DOHH2 (cell line): ENCODE data around the gene SLC33A1.
"Not testable (repeated sequence)": the region's sequence is repeated elsewhere in the genome, so short reads cannot be mapped to it uniquely, and the experiment has no call there.

ENCODE experiments used
- H3F3A ChIP-seq: fragments of 200-600 bp; sonication (generic), shearing (Covaris generic); 2 replicates; pipeline ENCODE4 v1.6.0; 2016; ENCODE audit warnings: antibody characterized with exemption, mild to moderate bottlenecking; ENCODE audit not compliant: control insufficient read depth, insufficient read depth
- H3K27ac ChIP-seq: fragments of 200-600 bp; sonication (generic); 2 replicates; pipeline ENCODE4 v1.5.1; 2014; ENCODE audit warnings: low read depth, mild to moderate bottlenecking, low read length, moderate library complexity
- H3K27me3 ChIP-seq: fragments of 200-600 bp; sonication (generic); 2 replicates; pipeline ENCODE4 v1.6.1; 2014; ENCODE audit warnings: mild to moderate bottlenecking, low read length, mixed read lengths; ENCODE audit not compliant: control insufficient read depth
- H3K36me3 ChIP-seq: fragments of 200-600 bp; sonication (generic); 2 replicates; pipeline ENCODE4 v1.6.1; 2014; ENCODE audit warnings: mild to moderate bottlenecking, low read length, moderate library complexity, mixed read lengths; ENCODE audit not compliant: control insufficient read depth
- H3K4me1 ChIP-seq: fragments of 200-600 bp; sonication (generic); 2 replicates; pipeline ENCODE4 v1.6.1; 2014; ENCODE audit warnings: mild to moderate bottlenecking, low read length, mixed read lengths; ENCODE audit not compliant: control insufficient read depth
- H3K4me2 ChIP-seq: fragments of 200-600 bp; sonication (generic); 2 replicates; pipeline ENCODE4 v1.6.0; 2014; ENCODE audit warnings: mild to moderate bottlenecking, low read length, moderate library complexity
- H3K4me3 ChIP-seq: fragments of 200-600 bp; sonication (generic); 2 replicates; pipeline ENCODE4 v1.5.1; 2014; ENCODE audit warnings: mild to moderate bottlenecking, low read length, mixed read lengths
- H3K79me2 ChIP-seq: fragments of 200-600 bp; sonication (generic); 2 replicates; pipeline ENCODE4 v1.6.1; 2014; ENCODE audit warnings: mild to moderate bottlenecking, low read length, mixed read lengths; ENCODE audit not compliant: control insufficient read depth
- H3K9me2 ChIP-seq: fragments of 200-600 bp; sonication (generic); replicated peaks from 2 replicates; pipeline ENCODE4 v1.6.1; 2014; ENCODE audit warnings: mild to moderate bottlenecking, low read length, mixed read lengths; ENCODE audit not compliant: control insufficient read depth
- H3K9me3 ChIP-seq: fragments of 200-600 bp; sonication (generic); 2 replicates; pipeline ENCODE4 v1.6.1; 2014; ENCODE audit warnings: antibody characterized with exemption, low read length, mixed read lengths; ENCODE audit not compliant: control insufficient read depth, insufficient read depth
- H4K20me1 ChIP-seq: fragments of 200-600 bp; sonication (generic); 2 replicates; pipeline ENCODE4 v1.6.0; 2014; ENCODE audit warnings: low read depth, mild to moderate bottlenecking, antibody characterized with exemption, low read length, moderate library complexity; ENCODE audit not compliant: control insufficient read depth, insufficient read depth
- CTCF ChIP-seq: fragments of 200-600 bp; sonication (generic); IDR thresholded peaks from one replicate; pipeline ENCODE4 v1.5.1; 2014; ENCODE audit warnings: antibody characterized with exemption, mild to moderate bottlenecking, low read depth, low read length; ENCODE audit not compliant: poor library complexity, severe bottlenecking
- EZH2phosphoT487 ChIP-seq: fragments of 200-600 bp; sonication (generic); IDR thresholded peaks from 2 replicates; pipeline ENCODE4 v1.6.1; 2017; ENCODE audit warnings: borderline replicate concordance, mild to moderate bottlenecking, antibody characterized with exemption, low read length, moderate library complexity, mixed read lengths

SLC33A1 gene

GRCh38 chr3:155870133-155870944 is 16.1 kb upstream of the SLC33A1 start, which contains the start of gene GMPS:
Gene GMPS (plus strand): TSS chr3:155870650. CDS start chr3:155870871, 221 bp downstream.
- Histone ChIP-seq H3K27ac (peak within 1 kb of the TSS; percentile 66), H4K20me1 (peaks cover 21% of the 10 kb centered on the region), H3K27me3 (no peaks in the 10 kb centered on the region), H3K4me1 (peaks cover 26% of the 10 kb centered on the region), H3K4me2 (peak within 1 kb of the TSS; percentile 95), H3K79me2 (peaks cover 49% of the 10 kb centered on the region), H3F3A (no peaks in the 10 kb centered on the region), H3K9me2 (no peaks in the 10 kb centered on the region), H3K4me3 (peak within 1 kb of the TSS; percentile 80), H3K9me3 (no peaks in the 10 kb centered on the region), H3K36me3 (peaks cover 23% of the 10 kb centered on the region)
- TF ChIP-seq CTCF (peak; percentile 25), EZH2phosphoT487 (no peak)

- no peak for TF ChIP-seq EZH2phosphoT487
- no peak for TF ChIP-seq CTCF
- H3K4me1 ChIP-seq: peaks cover 23% of the 10 kb centered on the region
- no peak overlapping the region for H3K27ac ChIP-seq
- H3K4me2 ChIP-seq: peak overlapping the region; percentile 95
- H3K79me2 ChIP-seq: peaks cover 43% of the 10 kb centered on the region
- no peaks in the 10 kb centered on the region for H3K27me3 ChIP-seq
- peak overlapping the region; percentile 80 for H3K4me3 ChIP-seq
- no peaks in the 10 kb centered on the region for H3K9me3 ChIP-seq
- no peaks in the 10 kb centered on the region for H3K9me2 ChIP-seq
- peaks cover 23% of the 10 kb centered on the region for H3K36me3 ChIP-seq
- no peaks in the 10 kb centered on the region for H3F3A ChIP-seq
- H4K20me1 ChIP-seq: peaks cover 17% of the 10 kb centered on the region
Observed at GRCh38 chr3:155869691-155870090, 15.5 kb upstream of the SLC33A1 start.

- no peak overlapping the region for H3K4me2 ChIP-seq
Observed at GRCh38 chr3:155863072-155863784, 9.0 kb upstream of the SLC33A1 start.

GRCh38 chr3:155862290-155862982 is 8.2 kb upstream of the SLC33A1 start:
- H3K79me2 ChIP-seq, H3K27me3 ChIP-seq, H3F3A ChIP-seq, H4K20me1 ChIP-seq, H3K27ac ChIP-seq, H3K4me1 ChIP-seq, H3K9me3 ChIP-seq, H3K4me3 ChIP-seq, H3K9me2 ChIP-seq, H3K36me3 ChIP-seq, H3K4me2 ChIP-seq: not testable (repeated sequence)

More at GRCh38 chr3:155863072-155863784, 9.0 kb upstream of the SLC33A1 start:
- no peak overlapping the region for H3K4me3 ChIP-seq
- H4K20me1 ChIP-seq: no peaks in the 10 kb centered on the region
- TF ChIP-seq CTCF (no peak), EZH2phosphoT487 (no peak)
- H3K36me3 ChIP-seq: no peaks in the 10 kb centered on the region
- no peaks in the 10 kb centered on the region for H3K9me3 ChIP-seq
- no peaks in the 10 kb centered on the region for H3K27me3 ChIP-seq
- no peaks in the 10 kb centered on the region for H3K4me1 ChIP-seq
- no peaks in the 10 kb centered on the region for H3K9me2 ChIP-seq
- no peaks in the 10 kb centered on the region for H3F3A ChIP-seq
- H3K79me2 ChIP-seq: no peaks in the 10 kb centered on the region
- H3K27ac ChIP-seq: no peak overlapping the region
